ENCODE data around the gene ZNF850. TPM values are rescaled to one million over a fixed set of nuclear protein-coding genes. Genes with fewer than 3 reads are reported as not detected.

ZNF850 gene
- total RNA-seq, 1 experiment from 2014 or later, result 23.9 TPM

DNA sequence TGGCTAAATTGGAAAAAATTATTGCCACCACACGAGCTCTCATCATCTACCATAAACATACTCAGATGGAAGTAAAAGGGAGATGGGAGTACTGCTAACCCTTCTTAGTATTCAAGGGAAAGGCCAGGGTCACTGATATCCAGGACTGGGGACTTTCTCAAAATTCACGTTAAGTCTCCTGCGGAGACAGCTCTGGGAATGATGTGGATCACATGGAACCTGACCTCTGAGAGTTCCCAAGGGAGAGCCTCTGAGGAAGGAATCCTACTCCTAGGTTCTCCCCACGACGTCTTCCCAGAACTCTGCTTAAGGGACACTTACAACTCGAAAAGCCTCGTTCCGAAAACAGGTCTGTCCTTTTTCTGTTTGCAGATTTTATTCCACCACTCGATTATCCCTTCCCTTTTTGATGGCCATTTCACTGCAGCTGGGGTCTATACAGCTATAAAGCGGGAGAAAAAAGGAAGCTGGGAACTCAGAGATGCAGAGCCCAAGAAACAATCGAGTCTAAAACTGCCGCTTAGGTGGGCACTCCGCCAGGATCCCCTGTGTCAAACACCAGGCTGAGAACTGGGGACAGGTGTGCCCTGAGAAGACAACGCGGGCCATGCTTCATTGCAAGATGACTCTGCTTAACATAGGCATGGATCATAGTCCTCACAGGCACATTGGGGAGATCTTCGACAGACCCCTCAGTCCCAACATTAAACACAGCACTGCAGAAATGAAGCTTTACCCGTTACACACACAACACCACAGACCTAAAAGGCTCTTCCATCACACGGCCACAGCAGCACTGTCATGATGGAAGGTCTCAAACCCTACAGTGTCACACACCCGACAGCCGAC is 86.0 kb downstream of the ZNF850 start:
- Histone ChIP-seq H3K9ac (ENCODE audit: extremely low read depth, insufficient read length, low read length) (peak overlapping the region; percentile 40), H4K8ac (replicated peaks; ENCODE audit: insufficient read length, low read depth, low read length) (no peak overlapping the region), H4K5ac (ENCODE audit: insufficient read length, low read depth, low read length) (no peak overlapping the region), H3K14ac (ENCODE audit: insufficient read depth, low read length) (no peak overlapping the region), H3K56ac (ENCODE audit: insufficient read length, low read depth, low read length) (no peak overlapping the region), H2AK5ac (ENCODE audit: insufficient read length, low read length) (no peak overlapping the region), H3K4ac (ENCODE audit: low read depth, low read length) (no peak overlapping the region), H3K4me1 (ENCODE audit: insufficient read depth, low read length) (no peaks in the 10 kb centered on the region), H3K79me1 (ENCODE audit: insufficient read depth, low read depth, low read length, poor library complexity, severe bottlenecking) (peaks cover 3% of the 10 kb centered on the region), H3K23ac (ENCODE audit: insufficient read length, low read depth, low read length) (no peak overlapping the region), H2BK5ac (ENCODE audit: insufficient read length, low read length) (no peak overlapping the region), H2BK120ac (ENCODE audit: low read depth, low read length, poor library complexity, severe bottlenecking) (no peak overlapping the region), H4K20me1 (ENCODE audit: control insufficient read depth, insufficient read depth, insufficient read length) (no peaks in the 10 kb centered on the region), H3K23me2 (ENCODE audit: insufficient read length, low read depth, low read length, poor library complexity, severe bottlenecking) (peaks cover 11% of the 10 kb centered on the region), H2BK12ac (ENCODE audit: insufficient read length, low read depth, low read length) (no peak overlapping the region), H2AFZ (ENCODE audit: low read length) (no peak overlapping the region), H3T11ph (ENCODE audit: low read length) (no peak overlapping the region), H3K4me2 (ENCODE audit: insufficient read depth, insufficient read length, low read length) (peak overlapping the region; percentile 76), H3K18ac (ENCODE audit: insufficient read length, low read depth, low read length) (no peak overlapping the region), H2BK15ac (ENCODE audit: low read depth, low read length) (no peak overlapping the region), H3K27me3 (ENCODE audit: insufficient read depth, low read length) (no peaks in the 10 kb centered on the region), H3K79me2 (ENCODE audit: insufficient read depth, low read length) (peaks cover 7% of the 10 kb centered on the region), H3K27ac (ENCODE audit: insufficient read length, low read depth, low read length) (no peak overlapping the region), H2BK20ac (ENCODE audit: low read depth, low read length, poor library complexity, severe bottlenecking) (no peak overlapping the region), H4K91ac (ENCODE audit: insufficient read length, low read depth, low read length) (no peak overlapping the region), H3K9me3 (ENCODE audit: control insufficient read depth, low read depth, low read length) (no peaks in the 10 kb centered on the region)
- TF ChIP-seq, protein P1, sequence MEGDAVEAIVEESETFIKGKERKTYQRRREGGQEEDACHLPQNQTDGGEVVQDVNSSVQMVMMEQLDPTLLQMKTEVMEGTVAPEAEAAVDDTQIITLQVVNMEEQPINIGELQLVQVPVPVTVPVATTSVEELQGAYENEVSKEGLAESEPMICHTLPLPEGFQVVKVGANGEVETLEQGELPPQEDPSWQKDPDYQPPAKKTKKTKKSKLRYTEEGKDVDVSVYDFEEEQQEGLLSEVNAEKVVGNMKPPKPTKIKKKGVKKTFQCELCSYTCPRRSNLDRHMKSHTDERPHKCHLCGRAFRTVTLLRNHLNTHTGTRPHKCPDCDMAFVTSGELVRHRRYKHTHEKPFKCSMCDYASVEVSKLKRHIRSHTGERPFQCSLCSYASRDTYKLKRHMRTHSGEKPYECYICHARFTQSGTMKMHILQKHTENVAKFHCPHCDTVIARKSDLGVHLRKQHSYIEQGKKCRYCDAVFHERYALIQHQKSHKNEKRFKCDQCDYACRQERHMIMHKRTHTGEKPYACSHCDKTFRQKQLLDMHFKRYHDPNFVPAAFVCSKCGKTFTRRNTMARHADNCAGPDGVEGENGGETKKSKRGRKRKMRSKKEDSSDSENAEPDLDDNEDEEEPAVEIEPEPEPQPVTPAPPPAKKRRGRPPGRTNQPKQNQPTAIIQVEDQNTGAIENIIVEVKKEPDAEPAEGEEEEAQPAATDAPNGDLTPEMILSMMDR (conservative IDR thresholded peaks at IDR 0.05), result no peak
- Mint-ChIP-seq H3K9me3 (peaks cover 15 to 42% of the 10 kb centered on the region in 2 experiments), H3K4me1 (peaks cover 12 to 15% of the 10 kb centered on the region in 2 experiments), H3K4me3 (peak overlapping the region; percentile 99), H3K36me3 (ENCODE audit: insufficient read depth in 1 of 3, low read depth in 3 of 3) (peaks cover 40 to 49% (median 48%) of the 10 kb centered on the region in 3 experiments), H3K27me3 (ENCODE audit: low read depth) (peaks cover 3% of the 10 kb centered on the region; the same call in 1 of the 2 replicates), H3K27ac (peak overlapping the region in 2 of 3 experiments; percentile 99; a peak in 5 of 7 replicates)
- WGBS (ENCODE audit: extremely low coverage, insufficient read length, low lambda C conversion rate), result no CpG with 5 or more reads among the region's 20 CpGs
- DNase-seq, result no peak
